ENCODE data around the gene OSBPL2.

The OSBPL2 gene

DNA sequence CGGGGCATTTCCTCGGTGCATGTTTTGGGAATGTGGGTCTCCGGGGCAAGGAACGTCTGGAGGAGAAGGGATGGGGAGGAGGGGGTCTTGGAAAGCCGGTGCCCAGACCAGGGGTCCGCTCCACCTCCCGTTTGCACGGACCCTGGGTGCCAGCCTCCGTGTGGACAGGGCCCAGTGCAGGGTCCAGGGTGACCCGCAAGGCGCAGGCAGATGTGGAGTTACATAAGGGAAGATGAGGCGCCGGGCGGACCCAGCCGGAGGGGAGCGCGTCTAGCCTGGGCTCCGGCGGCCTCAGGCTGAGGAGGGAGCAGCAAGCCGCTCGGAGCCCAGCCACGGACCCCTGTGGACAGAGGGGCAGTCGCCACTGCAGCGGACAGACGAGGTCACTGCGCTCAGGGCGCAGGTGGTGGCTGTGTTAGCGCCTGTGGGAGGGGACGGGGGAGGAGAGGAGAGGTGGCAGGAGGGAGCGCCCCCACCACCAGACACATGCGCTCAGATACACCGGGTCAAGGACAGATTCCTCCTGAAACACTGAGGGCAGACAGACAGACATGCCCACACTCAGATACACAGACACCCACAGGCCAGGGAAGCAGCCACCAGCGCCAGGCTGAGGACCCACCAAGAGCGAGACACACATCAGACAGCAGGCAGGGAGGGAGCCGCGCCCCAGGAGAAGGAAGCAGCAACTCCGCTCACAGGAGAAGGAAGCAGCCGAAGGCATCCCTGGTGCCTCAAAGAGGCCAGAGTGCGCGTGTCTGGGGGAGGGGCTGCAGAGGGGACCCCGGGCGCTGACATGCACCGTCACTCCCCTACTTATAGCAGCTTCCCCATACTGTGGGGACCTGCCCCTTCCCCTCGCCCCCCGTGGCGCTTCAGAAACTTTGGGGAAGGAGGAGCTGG, 17.4 kb upstream of the OSBPL2 start:
- TF ChIP-seq, protein P1, sequence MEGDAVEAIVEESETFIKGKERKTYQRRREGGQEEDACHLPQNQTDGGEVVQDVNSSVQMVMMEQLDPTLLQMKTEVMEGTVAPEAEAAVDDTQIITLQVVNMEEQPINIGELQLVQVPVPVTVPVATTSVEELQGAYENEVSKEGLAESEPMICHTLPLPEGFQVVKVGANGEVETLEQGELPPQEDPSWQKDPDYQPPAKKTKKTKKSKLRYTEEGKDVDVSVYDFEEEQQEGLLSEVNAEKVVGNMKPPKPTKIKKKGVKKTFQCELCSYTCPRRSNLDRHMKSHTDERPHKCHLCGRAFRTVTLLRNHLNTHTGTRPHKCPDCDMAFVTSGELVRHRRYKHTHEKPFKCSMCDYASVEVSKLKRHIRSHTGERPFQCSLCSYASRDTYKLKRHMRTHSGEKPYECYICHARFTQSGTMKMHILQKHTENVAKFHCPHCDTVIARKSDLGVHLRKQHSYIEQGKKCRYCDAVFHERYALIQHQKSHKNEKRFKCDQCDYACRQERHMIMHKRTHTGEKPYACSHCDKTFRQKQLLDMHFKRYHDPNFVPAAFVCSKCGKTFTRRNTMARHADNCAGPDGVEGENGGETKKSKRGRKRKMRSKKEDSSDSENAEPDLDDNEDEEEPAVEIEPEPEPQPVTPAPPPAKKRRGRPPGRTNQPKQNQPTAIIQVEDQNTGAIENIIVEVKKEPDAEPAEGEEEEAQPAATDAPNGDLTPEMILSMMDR (IDR thresholded peaks at IDR 0.05; ENCODE audit: control insufficient read depth, insufficient read depth, low read depth, low read length, missing control alignments) = no peak
- no peak overlapping the region for H3K4me3 ChIP-seq (ENCODE audit: control insufficient read depth, low read depth, low read length)
- no peak for DNase-seq (ENCODE audit: low read depth)

DNA sequence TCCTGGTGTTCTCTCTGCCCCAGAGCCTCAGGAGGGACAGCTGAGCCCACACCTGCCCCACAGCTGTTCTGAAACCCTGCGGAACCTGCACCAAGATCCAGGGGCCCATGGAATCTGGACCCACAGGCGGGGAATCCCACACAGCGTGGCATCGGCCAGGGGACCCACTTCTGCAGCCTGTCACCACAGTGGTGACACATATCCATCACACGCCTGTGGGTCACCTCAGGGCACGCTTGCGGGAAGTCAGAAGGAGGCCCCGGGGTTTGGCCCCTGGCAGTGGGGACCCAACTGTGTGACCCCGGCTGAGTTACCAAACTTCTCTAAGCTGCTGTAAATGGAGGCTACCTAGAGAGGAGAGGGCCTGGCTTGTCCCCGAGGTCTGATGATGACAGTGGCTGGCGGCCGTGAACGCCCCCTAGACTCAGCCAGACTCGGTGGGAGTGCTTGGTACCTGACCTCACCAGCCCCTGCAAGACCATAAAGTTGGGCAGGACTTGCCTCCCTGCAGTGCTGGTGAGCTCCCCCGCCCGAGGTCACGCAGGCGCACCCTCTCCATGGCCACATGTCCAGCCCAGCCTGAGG, 16.0 kb upstream of the OSBPL2 start:
- H3K4me3 ChIP-seq (ENCODE audit: control insufficient read depth, low read depth, low read length) = no peak overlapping the region
- DNase-seq (ENCODE audit: low read depth) = no peak
- TF ChIP-seq, protein P1 (IDR thresholded peaks at IDR 0.05; ENCODE audit: control insufficient read depth, insufficient read depth, low read depth, low read length, missing control alignments) = no peak

DNA sequence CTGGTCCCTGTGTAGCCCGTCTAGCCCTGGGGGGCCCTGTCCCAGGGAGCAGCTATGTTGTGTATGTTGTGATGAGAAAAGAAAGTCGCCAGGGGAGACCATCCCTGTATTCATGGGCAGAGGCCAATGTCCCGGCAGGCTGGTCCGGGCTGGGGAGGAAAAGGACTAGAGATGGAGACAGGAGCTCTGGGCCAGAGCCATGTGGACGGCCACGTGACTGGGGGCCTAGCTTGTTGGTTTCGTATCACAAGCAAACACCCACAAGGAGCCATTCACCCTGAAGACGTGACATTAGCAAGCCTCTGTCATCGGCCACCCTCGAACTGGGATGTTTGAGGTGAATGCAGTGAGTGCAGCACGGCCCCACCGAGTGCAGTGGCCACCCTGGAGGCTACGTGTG, 15.3 kb upstream of the OSBPL2 start:
- TF ChIP-seq, protein P1 (IDR thresholded peaks at IDR 0.05; ENCODE audit: control insufficient read depth, insufficient read depth, low read depth, low read length, missing control alignments) = no peak
- DNase-seq (ENCODE audit: low read depth) = no peak
- H3K4me3 ChIP-seq (ENCODE audit: control insufficient read depth, low read depth, low read length) = no peak overlapping the region

DNA sequence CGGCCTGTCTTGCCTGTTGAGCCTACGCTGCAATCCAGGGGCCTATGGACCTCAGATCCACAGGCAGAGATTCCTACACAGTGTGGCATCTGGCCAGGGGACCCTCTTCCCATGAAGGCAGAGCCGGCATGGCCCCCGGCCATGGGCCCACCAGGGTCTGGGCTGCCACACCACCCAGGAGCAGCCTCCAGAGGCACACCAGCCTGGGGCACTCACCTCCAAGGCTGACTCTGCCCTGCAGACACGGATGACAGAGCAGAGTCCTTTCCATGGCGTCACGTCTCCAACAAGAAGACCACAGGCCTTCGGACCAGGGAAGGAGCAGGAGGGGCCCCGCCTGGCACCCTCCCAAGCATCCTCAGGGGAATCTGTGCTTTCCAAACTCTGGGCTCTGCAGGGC, 14.8 kb upstream of the OSBPL2 start:
- H3K4me3 ChIP-seq (ENCODE audit: control insufficient read depth, low read depth, low read length) = no peak overlapping the region
- TF ChIP-seq, protein P1 (IDR thresholded peaks at IDR 0.05; ENCODE audit: control insufficient read depth, insufficient read depth, low read depth, low read length, missing control alignments) = no peak
- DNase-seq (ENCODE audit: low read depth) = no peak

DNA sequence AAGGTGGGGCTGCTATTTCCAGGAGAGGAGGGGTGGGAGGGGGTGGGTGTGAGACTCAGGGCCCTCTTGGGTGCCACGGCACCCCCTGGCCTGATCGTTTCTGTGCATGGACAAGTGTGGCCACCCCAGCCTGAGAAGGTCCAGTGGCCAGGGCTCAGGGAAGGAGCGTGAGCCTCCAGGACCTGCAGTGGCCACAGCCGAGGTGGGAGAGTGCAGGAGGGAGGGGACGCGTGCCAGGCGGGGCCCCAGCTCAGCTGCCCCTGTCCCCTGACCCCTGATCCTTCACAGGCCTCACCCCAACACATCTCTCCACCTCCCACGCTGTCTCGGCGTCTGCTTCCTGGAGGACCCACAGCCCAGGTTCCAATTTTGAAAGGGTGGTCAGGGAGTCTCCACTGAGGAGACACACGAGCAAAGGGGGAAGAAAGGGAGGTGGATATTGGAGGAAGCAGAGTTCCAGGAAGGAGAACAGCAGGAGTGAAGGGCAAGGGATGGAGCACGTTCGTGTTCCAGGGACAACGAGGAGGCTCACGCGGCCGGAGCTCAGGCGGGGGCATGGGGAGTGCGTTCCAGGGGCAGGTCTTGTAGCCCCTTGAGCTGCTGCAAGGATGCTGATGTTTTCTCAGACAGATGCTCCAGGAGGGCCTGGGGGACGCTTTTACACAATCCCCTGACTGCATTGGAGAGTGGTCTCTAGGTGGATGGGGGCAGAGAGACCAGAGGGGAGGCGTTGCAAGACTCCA, 14.0 kb upstream of the OSBPL2 start:
- H3K4me3 ChIP-seq (ENCODE audit: control insufficient read depth, low read depth, low read length) = no peak overlapping the region
- no peak for DNase-seq (ENCODE audit: low read depth)
- TF ChIP-seq, protein P1 (IDR thresholded peaks at IDR 0.05; ENCODE audit: control insufficient read depth, insufficient read depth, low read depth, low read length, missing control alignments) = no peak

DNA sequence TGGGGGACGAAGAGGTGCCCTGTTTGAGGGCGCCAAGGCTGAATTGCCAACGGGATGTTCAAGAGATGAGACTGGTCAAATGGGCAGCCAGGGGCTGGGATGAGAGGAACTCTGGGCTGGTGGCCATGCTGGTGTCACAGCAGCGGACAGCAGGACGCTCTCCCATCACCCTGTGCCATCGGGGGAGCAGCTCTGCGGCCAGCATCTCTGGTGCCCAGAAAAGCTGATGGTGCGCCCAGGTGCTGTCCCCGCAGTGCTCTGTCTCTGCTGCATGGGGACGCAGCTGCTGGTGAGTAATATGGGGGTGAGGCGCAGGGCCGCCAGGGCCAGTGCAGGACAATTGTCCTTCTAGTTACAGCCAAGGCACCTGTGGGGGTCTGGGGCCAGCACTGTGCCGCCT, 13.3 kb upstream of the OSBPL2 start:
- no peak overlapping the region for H3K4me3 ChIP-seq (ENCODE audit: control insufficient read depth, low read depth, low read length)
- TF ChIP-seq, protein P1 (IDR thresholded peaks at IDR 0.05; ENCODE audit: control insufficient read depth, insufficient read depth, low read depth, low read length, missing control alignments) = no peak
- DNase-seq (ENCODE audit: low read depth) = no peak
